Measurements from ENCODE around the gene SLC39A11. TPM values are rescaled to one million over a fixed set of nuclear protein-coding genes. Genes with fewer than 3 reads are reported as not detected.

SLC39A11 gene
- total RNA-seq, 1 donor from 2014 or later = 16.3 TPM

DNA sequence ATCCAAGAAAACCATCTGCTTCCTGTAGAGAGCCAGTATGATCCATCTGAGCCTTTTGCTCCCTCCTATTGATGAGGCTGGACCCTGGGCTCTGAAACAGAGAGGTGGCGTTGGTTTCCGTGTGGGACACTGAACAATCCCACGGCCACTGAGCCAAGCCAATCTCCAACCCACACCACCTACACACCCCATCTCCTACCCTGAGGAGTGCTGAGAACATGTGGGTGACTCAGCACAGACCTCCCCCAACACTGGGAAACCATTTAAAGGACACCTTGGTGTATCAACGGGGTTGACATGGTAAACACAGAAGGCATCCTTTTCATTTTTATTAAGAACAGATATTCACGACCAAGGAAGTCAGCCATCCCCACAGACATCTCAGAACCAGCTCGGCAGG, 332.1 kb downstream of the SLC39A11 start:
- no peaks in the 10 kb centered on the region for H3K36me3 Mint-ChIP-seq (ENCODE audit: unreplicated experiment)
- peaks cover 8% of the 10 kb centered on the region for H3K9me3 Mint-ChIP-seq (ENCODE audit: unreplicated experiment)
- H3K4me1 Mint-ChIP-seq (ENCODE audit: low read depth, unreplicated experiment) = no peaks in the 10 kb centered on the region
- TF ChIP-seq, protein P1, sequence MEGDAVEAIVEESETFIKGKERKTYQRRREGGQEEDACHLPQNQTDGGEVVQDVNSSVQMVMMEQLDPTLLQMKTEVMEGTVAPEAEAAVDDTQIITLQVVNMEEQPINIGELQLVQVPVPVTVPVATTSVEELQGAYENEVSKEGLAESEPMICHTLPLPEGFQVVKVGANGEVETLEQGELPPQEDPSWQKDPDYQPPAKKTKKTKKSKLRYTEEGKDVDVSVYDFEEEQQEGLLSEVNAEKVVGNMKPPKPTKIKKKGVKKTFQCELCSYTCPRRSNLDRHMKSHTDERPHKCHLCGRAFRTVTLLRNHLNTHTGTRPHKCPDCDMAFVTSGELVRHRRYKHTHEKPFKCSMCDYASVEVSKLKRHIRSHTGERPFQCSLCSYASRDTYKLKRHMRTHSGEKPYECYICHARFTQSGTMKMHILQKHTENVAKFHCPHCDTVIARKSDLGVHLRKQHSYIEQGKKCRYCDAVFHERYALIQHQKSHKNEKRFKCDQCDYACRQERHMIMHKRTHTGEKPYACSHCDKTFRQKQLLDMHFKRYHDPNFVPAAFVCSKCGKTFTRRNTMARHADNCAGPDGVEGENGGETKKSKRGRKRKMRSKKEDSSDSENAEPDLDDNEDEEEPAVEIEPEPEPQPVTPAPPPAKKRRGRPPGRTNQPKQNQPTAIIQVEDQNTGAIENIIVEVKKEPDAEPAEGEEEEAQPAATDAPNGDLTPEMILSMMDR (IDR thresholded peaks at IDR 0.05; ENCODE audit: partially characterized antibody, unreplicated experiment) = no peak
- H3K4me3 Mint-ChIP-seq (ENCODE audit: unreplicated experiment) = no peak overlapping the region
- no peak overlapping the region for H3K27ac Mint-ChIP-seq (ENCODE audit: unreplicated experiment)
- DNase-seq = no peak
- peaks cover 4% of the 10 kb centered on the region for H3K27me3 Mint-ChIP-seq (ENCODE audit: unreplicated experiment)

DNA sequence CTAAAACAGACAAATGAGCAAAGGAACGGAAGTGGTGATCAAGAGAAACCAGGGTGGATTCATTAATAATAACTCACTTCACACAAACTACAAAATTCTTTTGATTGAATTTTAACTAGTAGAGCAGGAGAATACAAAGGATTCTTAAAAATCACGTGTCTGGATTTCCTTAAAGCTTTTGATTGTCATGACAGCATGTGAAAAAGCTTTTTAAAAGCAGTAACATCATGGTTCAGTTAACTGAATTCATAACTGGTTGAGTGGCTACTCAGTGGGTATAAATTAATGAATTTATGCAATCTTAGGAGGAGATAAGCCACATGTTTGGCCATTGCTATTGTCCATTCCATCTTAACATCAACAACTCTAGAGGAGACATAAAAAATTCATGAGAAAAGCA, 333.2 kb downstream of the SLC39A11 start:
- Mint-ChIP-seq H3K4me1 (ENCODE audit: low read depth, unreplicated experiment) (no peaks in the 10 kb centered on the region), H3K9me3 (ENCODE audit: unreplicated experiment) (peaks cover 9% of the 10 kb centered on the region), H3K27ac (ENCODE audit: unreplicated experiment) (no peak overlapping the region), H3K36me3 (ENCODE audit: unreplicated experiment) (no peaks in the 10 kb centered on the region), H3K27me3 (ENCODE audit: unreplicated experiment) (peaks cover 4% of the 10 kb centered on the region), H3K4me3 (ENCODE audit: unreplicated experiment) (no peak overlapping the region)
- DNase-seq = no peak
- TF ChIP-seq, protein P1 (IDR thresholded peaks at IDR 0.05; ENCODE audit: partially characterized antibody, unreplicated experiment) = no peak

DNA sequence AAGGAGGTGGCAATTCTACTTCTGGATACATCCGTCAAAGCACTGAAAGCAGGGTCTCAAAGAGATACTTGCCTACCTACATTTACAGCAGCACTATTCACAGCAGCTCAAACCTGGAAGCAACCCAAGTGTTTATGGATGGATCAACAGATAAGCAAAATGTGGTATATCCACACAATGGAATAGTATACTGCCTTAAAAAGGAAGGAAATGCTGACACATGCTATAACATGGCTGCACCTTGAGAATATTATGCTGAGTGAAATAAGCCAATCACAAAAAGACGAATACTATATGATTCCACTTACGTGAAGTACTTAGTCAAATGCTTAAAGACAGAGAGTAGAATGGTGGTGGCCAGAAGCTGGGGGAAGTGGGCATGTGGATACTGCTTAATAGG, 336.2 kb downstream of the SLC39A11 start:
- Mint-ChIP-seq H3K4me3 (ENCODE audit: unreplicated experiment) (no peak overlapping the region), H3K9me3 (ENCODE audit: unreplicated experiment) (peaks cover 9% of the 10 kb centered on the region), H3K4me1 (ENCODE audit: low read depth, unreplicated experiment) (no peaks in the 10 kb centered on the region), H3K36me3 (ENCODE audit: unreplicated experiment) (no peaks in the 10 kb centered on the region), H3K27me3 (ENCODE audit: unreplicated experiment) (peaks cover 4% of the 10 kb centered on the region), H3K27ac (ENCODE audit: unreplicated experiment) (no peak overlapping the region)
- TF ChIP-seq, protein P1 (IDR thresholded peaks at IDR 0.05; ENCODE audit: partially characterized antibody, unreplicated experiment) = no peak
- no peak for DNase-seq

DNA sequence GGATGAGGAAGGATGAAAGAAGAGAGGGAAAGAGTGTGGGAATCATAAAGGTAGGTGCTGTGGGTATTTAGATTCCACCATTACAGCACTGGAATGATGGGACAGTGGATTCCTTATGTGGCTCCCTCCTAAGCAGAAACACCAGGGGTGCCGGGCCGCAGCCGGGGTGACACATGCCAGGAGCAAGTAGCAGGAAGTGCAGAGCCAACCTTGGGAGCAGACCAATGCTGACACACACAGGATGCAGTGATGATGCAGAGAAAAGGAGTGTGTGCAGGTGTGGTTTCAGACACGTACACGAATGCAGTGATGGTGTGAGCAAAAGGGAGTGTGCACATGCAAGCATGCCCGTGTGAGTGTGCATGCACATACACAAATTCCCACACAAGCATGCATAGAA, 338.0 kb downstream of the SLC39A11 start:
- no peaks in the 10 kb centered on the region for H3K27me3 Mint-ChIP-seq (ENCODE audit: unreplicated experiment)
- H3K27ac Mint-ChIP-seq (ENCODE audit: unreplicated experiment) = no peak overlapping the region
- H3K4me1 Mint-ChIP-seq (ENCODE audit: low read depth, unreplicated experiment) = no peaks in the 10 kb centered on the region
- H3K36me3 Mint-ChIP-seq (ENCODE audit: unreplicated experiment) = no peaks in the 10 kb centered on the region
- H3K9me3 Mint-ChIP-seq (ENCODE audit: unreplicated experiment) = peaks cover 6% of the 10 kb centered on the region
- DNase-seq = no peak
- H3K4me3 Mint-ChIP-seq (ENCODE audit: unreplicated experiment) = no peak overlapping the region
- TF ChIP-seq, protein P1 (IDR thresholded peaks at IDR 0.05; ENCODE audit: partially characterized antibody, unreplicated experiment) = no peak

DNA sequence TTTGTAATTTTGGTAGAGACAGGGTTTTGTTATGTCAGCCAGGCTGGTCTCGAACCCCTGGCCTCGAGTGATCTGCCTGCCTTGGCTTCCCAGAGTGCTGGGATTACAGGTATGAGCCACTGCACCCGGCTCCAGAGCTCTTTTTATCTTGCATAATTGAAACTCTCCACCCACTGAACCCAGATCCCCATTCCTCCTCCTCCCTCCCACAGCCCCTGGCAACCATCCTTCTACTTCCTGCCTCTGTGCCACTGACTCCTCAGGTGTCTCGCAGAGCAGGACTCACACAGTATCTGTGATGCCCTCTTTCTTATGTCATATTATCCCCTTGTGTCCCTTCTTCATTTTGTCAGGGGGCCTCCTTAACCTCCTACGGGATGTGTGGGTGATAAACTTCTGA, 340.7 kb downstream of the SLC39A11 start:
- H3K9me3 Mint-ChIP-seq (ENCODE audit: unreplicated experiment) = peaks cover 9% of the 10 kb centered on the region
- H3K27me3 Mint-ChIP-seq (ENCODE audit: unreplicated experiment) = no peaks in the 10 kb centered on the region
- no peak overlapping the region for H3K4me3 Mint-ChIP-seq (ENCODE audit: unreplicated experiment)
- H3K27ac Mint-ChIP-seq (ENCODE audit: unreplicated experiment) = no peak overlapping the region
- H3K36me3 Mint-ChIP-seq (ENCODE audit: unreplicated experiment) = no peaks in the 10 kb centered on the region
- TF ChIP-seq, protein P1 (IDR thresholded peaks at IDR 0.05; ENCODE audit: partially characterized antibody, unreplicated experiment) = no peak
- no peaks in the 10 kb centered on the region for H3K4me1 Mint-ChIP-seq (ENCODE audit: low read depth, unreplicated experiment)
- DNase-seq = no peak
